ENCODE results near the gene KMT5B. TPM values are rescaled to one million over a fixed set of nuclear protein-coding genes. Genes with fewer than 3 reads are reported as not detected.

Gene KMT5B
- total and polyA plus RNA-seq, 2 experiments from 2014 or later: 26.4 to 31.0 TPM

DNA sequence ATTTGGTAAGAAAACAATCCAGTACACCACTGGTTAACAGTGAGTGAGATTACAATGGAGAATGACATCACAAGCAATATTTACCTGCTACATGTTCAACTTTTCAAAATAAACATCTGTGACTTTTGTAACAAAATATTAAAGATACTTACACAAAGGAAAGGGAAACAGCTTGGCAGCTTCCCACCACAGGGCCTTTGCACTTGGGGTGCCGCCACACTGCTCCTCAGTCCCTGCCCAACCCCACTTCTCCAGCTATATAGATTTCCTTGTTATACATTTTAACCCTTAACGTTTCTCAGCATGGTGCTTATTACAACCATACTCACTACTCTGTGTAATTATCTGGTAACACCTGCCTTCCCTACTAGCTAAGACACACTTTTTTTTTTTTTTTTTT is 10.9 kb downstream of the KMT5B start (continued):
- TF ChIP-seq CREB1 (CRISPR knock-in tag; IDR thresholded peaks at IDR 0.05; ENCODE audit: low read depth): no peak

DNA sequence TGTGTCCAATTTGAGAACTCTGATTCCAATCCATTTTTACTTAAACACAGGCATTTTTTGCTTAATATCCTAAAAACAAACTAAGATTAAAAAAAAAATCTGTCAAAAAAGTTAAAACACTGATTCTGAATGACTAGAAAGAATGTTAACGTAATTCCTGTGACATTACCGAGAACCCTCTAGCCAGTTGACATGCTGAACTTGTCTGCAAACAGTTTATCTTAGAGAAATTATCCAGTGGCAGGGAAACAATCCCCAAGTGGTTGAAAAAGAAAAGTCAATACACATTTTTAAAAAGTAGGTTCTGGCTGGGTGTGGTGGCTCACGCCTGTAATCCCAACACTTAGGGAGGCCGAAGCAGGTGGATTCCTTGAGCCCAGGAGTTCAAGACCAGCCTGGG is 11.6 kb downstream of the KMT5B start:
- H4K20me1 ChIP-seq (replicated peaks; ENCODE audit: insufficient read depth): peaks cover 25% of the 10 kb centered on the region
- H3F3A ChIP-seq (replicated peaks; ENCODE audit: low read depth): no peaks in the 10 kb centered on the region
- no peak overlapping the region for H3K27ac ChIP-seq (ENCODE audit: low read depth)
- no peaks in the 10 kb centered on the region for H3K9me3 Mint-ChIP-seq
- H3K4me1 Mint-ChIP-seq: peaks cover 51% of the 10 kb centered on the region
- H3K27me3 Mint-ChIP-seq (ENCODE audit: insufficient read depth, low read depth, poor library complexity): peaks cover 6% of the 10 kb centered on the region
- no peak overlapping the region for H3K27ac Mint-ChIP-seq
- H2AFZ ChIP-seq: no peak overlapping the region
- H3K4me3 Mint-ChIP-seq: no peak overlapping the region
- no peaks in the 10 kb centered on the region for H3K27me3 ChIP-seq (ENCODE audit: insufficient read depth)
- no peak overlapping the region for H3K4me3 ChIP-seq
- H3K4me2 ChIP-seq: no peak overlapping the region
- no peak for ATAC-seq
- peaks cover 33% of the 10 kb centered on the region for H3K4me1 ChIP-seq (ENCODE audit: insufficient read depth)
- H3K36me3 ChIP-seq (ENCODE audit: insufficient read depth): no peaks in the 10 kb centered on the region
- TF ChIP-seq EZH2phosphoT487 (IDR thresholded peaks at IDR 0.05; ENCODE audit: unreplicated experiment) (no peak), POLR2AphosphoS5 (IDR thresholded peaks at IDR 0.05; ENCODE audit: low read depth) (no peak), ZNF331 (CRISPR knock-in tag; IDR thresholded peaks at IDR 0.05; ENCODE audit: low read depth) (no peak), STAT1 (IDR thresholded peaks at IDR 0.05; ENCODE audit: unreplicated experiment) (no peak), CREB1 (CRISPR knock-in tag; IDR thresholded peaks at IDR 0.05; ENCODE audit: low read depth) (no peak), EZH2 (IDR thresholded peaks at IDR 0.05; ENCODE audit: low read depth, unreplicated experiment) (no peak), ZNF114 (CRISPR knock-in tag; IDR thresholded peaks at IDR 0.05) (no peak), NANOG (IDR thresholded peaks at IDR 0.05; ENCODE audit: borderline replicate concordance) (no peak), JUNB (IDR thresholded peaks at IDR 0.05; ENCODE audit: unreplicated experiment) (no peak)
- TF ChIP-seq, protein P1, sequence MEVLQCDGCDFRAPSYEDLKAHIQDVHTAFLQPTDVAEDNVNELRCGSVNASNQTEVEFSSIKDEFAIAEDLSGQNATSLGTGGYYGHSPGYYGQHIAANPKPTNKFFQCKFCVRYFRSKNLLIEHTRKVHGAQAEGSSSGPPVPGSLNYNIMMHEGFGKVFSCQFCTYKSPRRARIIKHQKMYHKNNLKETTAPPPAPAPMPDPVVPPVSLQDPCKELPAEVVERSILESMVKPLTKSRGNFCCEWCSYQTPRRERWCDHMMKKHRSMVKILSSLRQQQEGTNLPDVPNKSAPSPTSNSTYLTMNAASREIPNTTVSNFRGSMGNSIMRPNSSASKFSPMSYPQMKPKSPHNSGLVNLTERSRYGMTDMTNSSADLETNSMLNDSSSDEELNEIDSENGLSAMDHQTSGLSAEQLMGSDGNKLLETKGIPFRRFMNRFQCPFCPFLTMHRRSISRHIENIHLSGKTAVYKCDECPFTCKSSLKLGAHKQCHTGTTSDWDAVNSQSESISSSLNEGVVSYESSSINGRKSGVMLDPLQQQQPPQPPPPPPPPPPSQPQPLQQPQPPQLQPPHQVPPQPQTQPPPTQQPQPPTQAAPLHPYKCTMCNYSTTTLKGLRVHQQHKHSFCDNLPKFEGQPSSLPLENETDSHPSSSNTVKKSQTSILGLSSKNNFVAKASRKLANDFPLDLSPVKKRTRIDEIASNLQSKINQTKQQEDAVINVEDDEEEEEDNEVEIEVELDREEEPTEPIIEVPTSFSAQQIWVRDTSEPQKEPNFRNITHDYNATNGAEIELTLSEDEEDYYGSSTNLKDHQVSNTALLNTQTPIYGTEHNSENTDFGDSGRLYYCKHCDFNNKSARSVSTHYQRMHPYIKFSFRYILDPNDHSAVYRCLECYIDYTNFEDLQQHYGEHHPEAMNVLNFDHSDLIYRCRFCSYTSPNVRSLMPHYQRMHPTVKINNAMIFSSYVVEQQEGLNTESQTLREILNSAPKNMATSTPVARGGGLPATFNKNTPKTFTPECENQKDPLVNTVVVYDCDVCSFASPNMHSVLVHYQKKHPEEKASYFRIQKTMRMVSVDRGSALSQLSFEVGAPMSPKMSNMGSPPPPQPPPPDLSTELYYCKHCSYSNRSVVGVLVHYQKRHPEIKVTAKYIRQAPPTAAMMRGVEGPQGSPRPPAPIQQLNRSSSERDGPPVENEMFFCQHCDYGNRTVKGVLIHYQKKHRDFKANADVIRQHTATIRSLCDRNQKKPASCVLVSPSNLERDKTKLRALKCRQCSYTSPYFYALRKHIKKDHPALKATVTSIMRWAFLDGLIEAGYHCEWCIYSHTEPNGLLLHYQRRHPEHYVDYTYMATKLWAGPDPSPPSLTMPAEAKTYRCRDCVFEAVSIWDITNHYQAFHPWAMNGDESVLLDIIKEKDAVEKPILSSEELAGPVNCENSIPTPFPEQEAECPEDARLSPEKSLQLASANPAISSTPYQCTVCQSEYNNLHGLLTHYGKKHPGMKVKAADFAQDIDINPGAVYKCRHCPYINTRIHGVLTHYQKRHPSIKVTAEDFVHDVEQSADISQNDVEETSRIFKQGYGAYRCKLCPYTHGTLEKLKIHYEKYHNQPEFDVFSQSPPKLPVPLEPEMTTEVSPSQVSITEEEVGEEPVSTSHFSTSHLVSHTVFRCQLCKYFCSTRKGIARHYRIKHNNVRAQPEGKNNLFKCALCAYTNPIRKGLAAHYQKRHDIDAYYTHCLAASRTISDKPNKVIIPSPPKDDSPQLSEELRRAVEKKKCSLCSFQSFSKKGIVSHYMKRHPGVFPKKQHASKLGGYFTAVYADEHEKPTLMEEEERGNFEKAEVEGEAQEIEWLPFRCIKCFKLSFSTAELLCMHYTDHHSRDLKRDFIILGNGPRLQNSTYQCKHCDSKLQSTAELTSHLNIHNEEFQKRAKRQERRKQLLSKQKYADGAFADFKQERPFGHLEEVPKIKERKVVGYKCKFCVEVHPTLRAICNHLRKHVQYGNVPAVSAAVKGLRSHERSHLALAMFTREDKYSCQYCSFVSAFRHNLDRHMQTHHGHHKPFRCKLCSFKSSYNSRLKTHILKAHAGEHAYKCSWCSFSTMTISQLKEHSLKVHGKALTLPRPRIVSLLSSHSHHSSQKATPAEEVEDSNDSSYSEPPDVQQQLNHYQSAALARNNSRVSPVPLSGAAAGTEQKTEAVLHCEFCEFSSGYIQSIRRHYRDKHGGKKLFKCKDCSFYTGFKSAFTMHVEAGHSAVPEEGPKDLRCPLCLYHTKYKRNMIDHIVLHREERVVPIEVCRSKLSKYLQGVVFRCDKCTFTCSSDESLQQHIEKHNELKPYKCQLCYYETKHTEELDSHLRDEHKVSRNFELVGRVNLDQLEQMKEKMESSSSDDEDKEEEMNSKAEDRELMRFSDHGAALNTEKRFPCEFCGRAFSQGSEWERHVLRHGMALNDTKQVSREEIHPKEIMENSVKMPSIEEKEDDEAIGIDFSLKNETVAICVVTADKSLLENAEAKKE (CRISPR knock-in tag; IDR thresholded peaks at IDR 0.05): no peak
- TF ChIP-seq, protein P2, sequence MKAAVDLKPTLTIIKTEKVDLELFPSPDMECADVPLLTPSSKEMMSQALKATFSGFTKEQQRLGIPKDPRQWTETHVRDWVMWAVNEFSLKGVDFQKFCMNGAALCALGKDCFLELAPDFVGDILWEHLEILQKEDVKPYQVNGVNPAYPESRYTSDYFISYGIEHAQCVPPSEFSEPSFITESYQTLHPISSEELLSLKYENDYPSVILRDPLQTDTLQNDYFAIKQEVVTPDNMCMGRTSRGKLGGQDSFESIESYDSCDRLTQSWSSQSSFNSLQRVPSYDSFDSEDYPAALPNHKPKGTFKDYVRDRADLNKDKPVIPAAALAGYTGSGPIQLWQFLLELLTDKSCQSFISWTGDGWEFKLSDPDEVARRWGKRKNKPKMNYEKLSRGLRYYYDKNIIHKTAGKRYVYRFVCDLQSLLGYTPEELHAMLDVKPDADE (IDR thresholded peaks at IDR 0.05): no peak
- TF ChIP-seq, protein P3, sequence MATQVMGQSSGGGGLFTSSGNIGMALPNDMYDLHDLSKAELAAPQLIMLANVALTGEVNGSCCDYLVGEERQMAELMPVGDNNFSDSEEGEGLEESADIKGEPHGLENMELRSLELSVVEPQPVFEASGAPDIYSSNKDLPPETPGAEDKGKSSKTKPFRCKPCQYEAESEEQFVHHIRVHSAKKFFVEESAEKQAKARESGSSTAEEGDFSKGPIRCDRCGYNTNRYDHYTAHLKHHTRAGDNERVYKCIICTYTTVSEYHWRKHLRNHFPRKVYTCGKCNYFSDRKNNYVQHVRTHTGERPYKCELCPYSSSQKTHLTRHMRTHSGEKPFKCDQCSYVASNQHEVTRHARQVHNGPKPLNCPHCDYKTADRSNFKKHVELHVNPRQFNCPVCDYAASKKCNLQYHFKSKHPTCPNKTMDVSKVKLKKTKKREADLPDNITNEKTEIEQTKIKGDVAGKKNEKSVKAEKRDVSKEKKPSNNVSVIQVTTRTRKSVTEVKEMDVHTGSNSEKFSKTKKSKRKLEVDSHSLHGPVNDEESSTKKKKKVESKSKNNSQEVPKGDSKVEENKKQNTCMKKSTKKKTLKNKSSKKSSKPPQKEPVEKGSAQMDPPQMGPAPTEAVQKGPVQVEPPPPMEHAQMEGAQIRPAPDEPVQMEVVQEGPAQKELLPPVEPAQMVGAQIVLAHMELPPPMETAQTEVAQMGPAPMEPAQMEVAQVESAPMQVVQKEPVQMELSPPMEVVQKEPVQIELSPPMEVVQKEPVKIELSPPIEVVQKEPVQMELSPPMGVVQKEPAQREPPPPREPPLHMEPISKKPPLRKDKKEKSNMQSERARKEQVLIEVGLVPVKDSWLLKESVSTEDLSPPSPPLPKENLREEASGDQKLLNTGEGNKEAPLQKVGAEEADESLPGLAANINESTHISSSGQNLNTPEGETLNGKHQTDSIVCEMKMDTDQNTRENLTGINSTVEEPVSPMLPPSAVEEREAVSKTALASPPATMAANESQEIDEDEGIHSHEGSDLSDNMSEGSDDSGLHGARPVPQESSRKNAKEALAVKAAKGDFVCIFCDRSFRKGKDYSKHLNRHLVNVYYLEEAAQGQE (IDR thresholded peaks at IDR 0.05; ENCODE audit: unreplicated experiment): no peak
- TF ChIP-seq, protein P4, sequence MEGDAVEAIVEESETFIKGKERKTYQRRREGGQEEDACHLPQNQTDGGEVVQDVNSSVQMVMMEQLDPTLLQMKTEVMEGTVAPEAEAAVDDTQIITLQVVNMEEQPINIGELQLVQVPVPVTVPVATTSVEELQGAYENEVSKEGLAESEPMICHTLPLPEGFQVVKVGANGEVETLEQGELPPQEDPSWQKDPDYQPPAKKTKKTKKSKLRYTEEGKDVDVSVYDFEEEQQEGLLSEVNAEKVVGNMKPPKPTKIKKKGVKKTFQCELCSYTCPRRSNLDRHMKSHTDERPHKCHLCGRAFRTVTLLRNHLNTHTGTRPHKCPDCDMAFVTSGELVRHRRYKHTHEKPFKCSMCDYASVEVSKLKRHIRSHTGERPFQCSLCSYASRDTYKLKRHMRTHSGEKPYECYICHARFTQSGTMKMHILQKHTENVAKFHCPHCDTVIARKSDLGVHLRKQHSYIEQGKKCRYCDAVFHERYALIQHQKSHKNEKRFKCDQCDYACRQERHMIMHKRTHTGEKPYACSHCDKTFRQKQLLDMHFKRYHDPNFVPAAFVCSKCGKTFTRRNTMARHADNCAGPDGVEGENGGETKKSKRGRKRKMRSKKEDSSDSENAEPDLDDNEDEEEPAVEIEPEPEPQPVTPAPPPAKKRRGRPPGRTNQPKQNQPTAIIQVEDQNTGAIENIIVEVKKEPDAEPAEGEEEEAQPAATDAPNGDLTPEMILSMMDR (conservative IDR thresholded peaks at IDR 0.05; ENCODE audit: low read depth in 2 of 2): no peak
- H3K36me3 Mint-ChIP-seq (ENCODE audit: low read depth): no peaks in the 10 kb centered on the region
- H3K79me2 ChIP-seq (replicated peaks; ENCODE audit: insufficient read depth): peaks cover 100% of the 10 kb centered on the region
- H3K9me2 ChIP-seq (ENCODE audit: insufficient read depth): no peaks in the 10 kb centered on the region
- no peak for DNase-seq (ENCODE audit: low spot score)
